GM10266 (cell line): ENCODE results near the gene BBX.

ENCODE experiments used
- DNase-seq: peaks from one replicate; pipeline ENCODE4 v3.0.0; 2012; ENCODE audit errors: extremely low spot score
- CTCF ChIP-seq: IDR thresholded peaks from 2 replicates; pipeline ENCODE4 v1.5.1; 2012; ENCODE audit warnings: mild to moderate bottlenecking, low read depth; ENCODE audit not compliant: control insufficient read depth, insufficient read depth; ENCODE audit errors: missing control alignments

The BBX gene

GRCh38 chr3:107739227-107739626 lies 216.5 kb downstream of the BBX start:
- TF ChIP-seq CTCF, result no peak
- DNase-seq, result no peak

- DNase-seq, result no peak
- no peak for TF ChIP-seq CTCF
These were observed 218.5 kb downstream of the BBX start for GRCh38 chr3:107740992-107741896.

- no peak for DNase-seq
- no peak for TF ChIP-seq CTCF
These were observed 222.6 kb downstream of the BBX start for GRCh38 chr3:107745354-107745753.

GRCh38 chr3:107752202-107752990 lies 229.6 kb downstream of the BBX start:
- TF ChIP-seq CTCF, result peak; percentile 35
- no peak for DNase-seq

GRCh38 chr3:107753494-107753893 lies 230.7 kb downstream of the BBX start:
- no peak for DNase-seq
- TF ChIP-seq CTCF, result peak; percentile 39

- no peak for DNase-seq
- TF ChIP-seq CTCF, result no peak
These were observed 231.2 kb downstream of the BBX start for GRCh38 chr3:107753976-107754375.

GRCh38 chr3:107756649-107757048 lies 233.9 kb downstream of the BBX start:
- no peak for TF ChIP-seq CTCF
- no peak for DNase-seq
